Umbilical cord (tissue), 2 donors: ENCODE data around the gene SMARCB1. TPM values are rescaled to one million over a fixed set of nuclear protein-coding genes. Genes with fewer than 3 reads are reported as not detected.
"Not testable (repeated sequence)": the region's sequence is repeated elsewhere in the genome, so short reads cannot be mapped to it uniquely, and the experiment has no call there.

Experiments
- DNase-seq: peaks from one replicate; pipeline ENCODE4 v3.0.0-alpha.2; 2015; ENCODE audit warnings: low spot score
- total RNA-seq: library from RNA; depleted of rRNA; stranded (reverse); fragments of >200 nt; gene quantifications from one replicate; pipeline ENCODE4 v1.2.3, GENCODE V29; 2014; ENCODE audit warnings: low replicate concordance; ENCODE audit not compliant: insufficient read depth

Gene SMARCB1
- total RNA-seq, 1 donor from 2014 or later, result 8.9 TPM

DNA sequence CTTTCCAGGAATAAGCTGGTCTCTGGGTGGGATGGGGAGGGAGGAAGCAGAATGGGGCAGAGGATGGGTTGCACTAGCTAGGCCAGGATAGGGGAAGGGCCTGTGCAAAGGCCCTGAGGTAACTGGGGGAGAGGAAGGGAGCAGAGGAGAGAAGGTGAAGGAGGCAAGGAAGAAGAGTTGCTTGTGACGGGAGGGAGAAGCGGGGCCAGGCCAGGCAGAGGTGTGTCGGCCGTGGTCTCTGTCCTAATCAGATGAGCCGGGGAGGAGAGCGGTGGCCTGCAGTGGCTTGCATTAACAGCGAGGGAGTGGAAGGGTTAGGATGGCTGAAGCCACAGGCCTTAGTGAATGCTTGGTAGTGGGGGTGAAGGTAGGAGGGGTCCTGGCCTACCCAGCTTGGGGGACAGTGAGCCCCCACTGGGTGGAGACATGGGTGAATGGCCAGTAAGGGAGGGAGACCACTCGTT is 58.0 kb downstream of the SMARCB1 start:
- DNase-seq, result no peak

DNA sequence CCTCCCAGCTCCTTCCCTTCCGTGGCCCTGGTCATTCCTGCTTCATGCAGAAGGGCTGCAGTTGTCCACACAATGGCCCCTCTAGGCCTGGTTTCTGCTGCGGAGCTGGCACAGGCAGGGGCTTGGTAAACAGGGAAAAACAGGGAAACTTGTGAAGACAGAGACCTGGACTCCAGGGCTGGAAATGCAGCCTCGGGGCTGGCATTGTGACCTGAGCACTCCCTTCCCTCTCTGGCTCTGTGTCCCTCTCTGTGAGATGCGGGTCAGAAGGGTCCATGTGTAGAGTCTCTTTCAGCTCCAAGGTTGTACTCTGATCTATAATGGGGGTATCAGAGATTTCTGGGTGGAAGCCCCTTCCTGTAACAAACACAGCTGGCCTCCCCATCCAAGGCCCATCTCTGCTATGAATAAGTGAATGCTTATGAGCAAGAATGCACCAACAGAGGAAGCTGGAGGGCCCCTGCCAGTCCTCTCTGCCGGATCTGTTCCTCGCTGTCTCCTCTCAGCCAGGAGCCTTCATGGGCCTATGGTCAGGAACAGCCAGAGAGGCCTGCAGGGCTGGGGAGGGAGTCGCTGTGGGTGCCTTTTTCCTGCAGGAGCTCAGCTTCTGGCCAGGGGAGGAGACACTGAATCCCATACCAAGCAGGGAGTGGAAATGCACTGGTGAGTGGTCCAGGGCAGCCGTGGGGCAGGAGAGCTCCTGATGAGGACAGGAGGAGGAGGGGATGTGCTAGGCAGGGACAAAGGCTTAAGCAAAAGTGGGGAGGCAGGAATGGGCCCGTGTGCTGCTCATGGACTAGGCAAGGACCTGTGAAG is 58.7 kb downstream of the SMARCB1 start:
- DNase-seq, result no peak

DNA sequence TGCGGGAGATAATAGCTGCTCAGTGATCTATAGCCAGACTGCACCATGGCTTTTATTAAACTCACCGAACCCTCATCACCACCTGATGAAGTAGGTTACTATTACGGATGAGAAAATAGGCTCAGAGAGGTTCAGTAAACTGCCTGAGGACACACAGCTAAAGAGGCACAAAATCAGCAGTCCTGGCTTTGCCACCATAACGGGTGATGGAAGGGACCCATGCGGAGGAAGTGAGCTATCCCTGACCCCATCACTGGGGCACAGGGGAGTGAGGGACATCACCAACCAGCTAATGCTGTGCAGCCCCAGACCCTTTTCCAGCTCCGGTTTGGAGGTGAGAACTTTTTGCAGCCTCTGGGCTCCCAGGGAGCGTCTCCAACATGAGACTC is 59.3 kb downstream of the SMARCB1 start:
- DNase-seq, result no peak

- DNase-seq, result no peak
Measured at GRCh38 chr22:23847310-23847920, 60.6 kb downstream of the SMARCB1 start.

- DNase-seq, result peak; percentile 31
Measured at GRCh38 chr22:23847991-23848864, 61.5 kb downstream of the SMARCB1 start.

DNA sequence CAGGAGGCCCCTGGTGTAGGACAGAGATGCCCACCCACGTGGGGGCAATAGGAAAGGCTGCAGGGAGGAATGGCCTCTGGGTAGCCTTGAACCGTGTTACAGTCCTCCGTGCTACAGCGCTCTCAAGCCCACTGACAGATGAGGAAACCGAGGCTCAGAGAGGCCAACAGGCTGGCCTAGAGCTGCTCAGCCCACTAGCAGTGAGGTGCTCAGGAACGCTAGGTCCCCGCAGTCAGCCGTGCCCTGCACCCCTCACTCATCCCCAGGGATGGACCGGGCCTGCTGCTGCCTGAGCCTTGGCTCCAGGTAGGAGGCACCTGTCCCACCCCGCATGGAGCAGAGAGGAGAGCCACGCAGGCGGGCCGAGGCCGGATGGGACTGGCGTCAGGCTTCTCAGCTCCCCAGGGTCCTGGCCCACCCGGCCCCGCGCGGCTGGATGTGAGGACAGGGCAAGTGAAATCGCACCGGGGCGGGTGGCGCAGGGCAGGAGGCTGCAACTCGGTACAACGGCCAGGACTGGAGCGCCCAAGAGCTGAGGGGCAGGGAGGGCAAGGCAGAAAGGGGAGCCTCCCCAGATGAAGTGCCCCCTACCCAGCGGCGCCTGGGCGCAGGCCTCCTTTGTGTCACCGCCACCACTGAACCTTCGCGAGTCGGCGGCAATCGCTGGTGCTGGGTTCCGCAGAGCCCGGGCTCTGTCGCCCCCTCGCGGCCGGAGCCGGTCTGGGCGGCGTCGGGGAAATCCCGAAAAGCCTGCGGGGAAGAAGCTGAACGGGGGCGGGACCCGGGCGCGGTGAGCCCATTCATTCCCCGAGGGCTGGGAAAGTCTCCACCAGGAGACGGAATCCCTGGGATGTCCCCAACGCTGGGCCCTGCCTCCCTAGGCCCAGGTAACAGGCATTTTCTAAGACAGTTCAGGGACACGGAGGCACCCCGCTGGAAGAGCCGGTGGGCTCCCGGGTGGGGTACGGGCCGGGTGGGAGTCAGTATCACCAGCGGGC is 62.5 kb downstream of the SMARCB1 start:
- DNase-seq, result peak; percentile 73

DNA sequence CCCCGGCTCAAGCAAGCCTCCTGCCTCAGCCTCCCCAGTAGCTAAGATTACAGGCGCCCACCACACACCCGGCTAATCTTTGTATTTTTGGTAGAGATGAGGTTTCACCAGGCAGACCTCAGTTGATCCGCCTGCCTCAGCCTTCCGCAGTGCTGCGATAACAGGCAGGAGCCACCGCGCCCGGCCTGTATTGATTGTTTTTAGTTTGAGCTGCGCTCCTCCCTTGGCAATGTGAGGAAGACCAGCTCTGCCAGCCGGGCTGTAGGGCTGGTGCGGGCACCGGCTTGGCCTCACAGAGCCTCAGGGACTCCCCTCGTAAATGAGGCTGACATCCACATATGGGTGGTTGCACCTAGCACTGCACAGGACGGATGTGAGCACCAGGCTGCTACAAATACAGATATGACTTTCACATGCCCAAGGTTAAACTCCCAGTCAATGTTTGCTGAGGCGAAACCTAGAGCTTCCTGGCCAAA is 63.4 kb downstream of the SMARCB1 start:
- no peak for DNase-seq

DNA sequence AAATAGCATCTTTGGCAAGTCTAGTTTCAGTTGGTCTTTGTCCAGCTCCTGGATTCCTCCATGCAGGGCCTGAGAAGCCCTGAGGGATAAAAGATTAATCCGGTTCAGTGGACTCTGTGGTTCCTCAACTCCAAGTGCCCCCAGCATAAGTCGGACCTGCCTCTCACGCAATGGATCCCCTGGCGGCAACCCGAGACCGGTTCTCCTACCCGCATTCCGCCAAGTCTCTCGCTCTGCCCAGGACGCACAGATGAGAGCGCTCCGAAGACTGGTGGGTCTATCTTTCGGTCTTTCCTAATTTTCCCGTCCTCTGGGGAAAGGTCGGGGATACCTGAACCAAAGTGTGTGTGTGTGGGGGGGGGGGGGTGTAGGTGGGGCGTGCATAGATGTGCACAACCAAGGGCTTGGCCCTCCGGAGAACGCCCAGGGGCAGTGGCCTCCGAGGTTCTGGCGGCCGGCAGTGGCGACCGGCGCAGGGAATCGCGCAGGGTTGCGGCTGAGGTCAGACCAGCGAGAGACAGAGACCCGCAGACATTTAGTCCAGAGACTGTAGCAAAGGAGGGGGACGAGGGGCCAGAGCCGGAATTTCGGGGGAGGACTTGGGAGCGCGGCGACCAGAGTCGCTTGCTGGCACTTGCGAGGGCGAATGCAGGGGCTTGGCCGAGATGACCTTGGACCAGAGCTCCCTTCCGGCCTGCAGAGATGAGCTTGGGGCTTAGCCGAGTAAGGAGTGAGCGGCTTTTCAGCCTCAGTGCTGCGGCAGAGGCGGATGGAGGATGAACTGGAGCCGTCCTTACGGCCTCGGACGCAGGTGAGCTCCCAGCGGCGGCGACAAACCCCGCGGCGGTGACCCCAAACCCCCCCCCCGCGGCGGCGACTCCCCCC is 70.2 kb downstream of the SMARCB1 start:
- DNase-seq, result peak; percentile 63

- DNase-seq, result peak; percentile 99
Measured at GRCh38 chr22:23857606-23858483, 71.1 kb downstream of the SMARCB1 start, which contains the start of gene SLC2A11. TSS of gene SLC2A11 (plus strand) at chr22:23857875. CDS start at chr22:23858000, 125 bp downstream.

DNA sequence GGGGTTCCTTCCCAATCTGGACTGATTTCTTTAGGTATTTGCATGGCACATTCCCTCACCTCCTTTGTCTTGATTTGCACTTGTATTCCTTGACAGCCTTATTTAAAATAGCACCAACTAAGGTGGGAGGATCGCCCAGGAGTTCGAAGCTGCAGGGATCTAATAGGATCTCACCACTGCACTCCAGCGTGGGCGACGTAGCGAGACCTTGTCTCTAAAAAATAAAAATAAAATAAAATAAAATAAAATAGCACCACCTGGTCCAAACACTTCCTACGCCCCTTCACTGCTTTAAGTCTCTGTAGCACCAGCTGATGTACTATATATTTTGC is 71.7 kb downstream of the SMARCB1 start:
- no peak for DNase-seq

- DNase-seq, result no peak
Measured at GRCh38 chr22:23859201-23859600, 72.4 kb downstream of the SMARCB1 start.

DNA sequence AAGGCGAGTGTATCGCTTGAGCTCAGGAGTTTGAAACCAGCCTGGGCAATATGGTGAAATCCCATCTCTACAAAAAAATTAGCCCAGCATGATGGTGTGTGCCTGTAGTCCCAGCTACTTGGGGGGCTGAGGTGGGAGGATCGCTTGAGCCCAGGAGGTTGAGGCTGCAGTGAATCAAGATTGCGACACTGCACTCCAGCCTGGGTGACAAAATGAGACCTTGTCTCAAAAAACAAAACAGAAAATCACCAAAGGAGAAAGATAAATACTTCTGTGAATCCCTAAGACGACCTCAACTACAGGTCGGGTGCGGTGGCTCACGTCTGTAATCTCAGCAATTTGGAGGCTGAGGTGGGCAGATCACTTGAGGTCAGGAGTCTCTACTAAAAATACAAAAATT is 73.4 kb downstream of the SMARCB1 start:
- DNase-seq, result not testable (repeated sequence)

- peak; percentile 35 for DNase-seq
Measured at GRCh38 chr22:23862103-23862502, 75.3 kb downstream of the SMARCB1 start.

GRCh38 chr22:23864499-23865154 is 77.9 kb downstream of the SMARCB1 start:
- DNase-seq, result not testable (repeated sequence)

GRCh38 chr22:23868580-23868979 is 81.8 kb downstream of the SMARCB1 start:
- DNase-seq, result no peak

- DNase-seq, result no peak
Measured at GRCh38 chr22:23874871-23875270, 88.1 kb downstream of the SMARCB1 start.

DNA sequence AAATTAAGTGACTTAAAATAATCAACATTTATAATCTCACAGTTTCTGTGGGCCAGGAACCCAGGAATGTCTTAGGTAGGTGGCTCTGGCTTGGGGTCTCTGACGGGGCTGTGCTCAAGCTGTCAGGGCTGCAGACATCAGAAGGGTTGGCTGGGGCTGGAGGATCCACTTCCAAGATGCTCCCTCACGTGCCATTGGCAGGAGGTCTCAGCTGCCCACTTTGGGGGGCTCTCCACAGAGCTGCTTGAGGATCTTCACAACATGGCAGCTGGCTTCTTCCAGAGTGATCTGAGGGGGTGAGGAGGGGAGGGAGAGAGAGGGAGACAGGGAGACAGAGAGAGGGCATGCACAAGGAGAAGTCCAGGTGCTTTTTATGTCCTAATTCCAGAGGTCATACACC is 89.0 kb downstream of the SMARCB1 start:
- DNase-seq, result no peak

DNA sequence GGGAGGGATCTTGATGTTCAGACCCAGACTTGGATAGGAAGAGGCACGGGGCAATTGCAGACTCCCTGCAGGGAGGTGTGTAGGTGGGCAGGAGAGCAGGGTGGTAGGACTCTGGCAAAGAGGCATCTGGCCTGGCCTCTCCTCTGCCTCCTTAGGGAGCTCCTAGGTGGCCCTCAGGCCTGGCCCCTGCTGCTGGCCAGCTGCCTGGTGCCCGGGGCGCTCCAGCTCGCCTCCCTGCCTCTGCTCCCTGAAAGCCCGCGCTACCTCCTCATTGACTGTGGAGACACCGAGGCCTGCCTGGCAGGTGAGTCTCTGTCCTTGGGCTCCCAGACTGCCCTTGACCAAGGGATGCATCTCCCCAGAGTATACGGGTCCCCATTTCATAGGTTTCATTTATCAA is 90.8 kb downstream of the SMARCB1 start:
- no peak for DNase-seq
